AG04449 (cell line): ENCODE measurements around the gene SLC28A1.

Experiments used
- CTCF ChIA-PET: fragments of 350-600 bp; formaldehyde crosslinking; extraction: SDS; loops from one replicate; lab custom pipeline; 2021; ENCODE audit warnings: antibody characterized with exemption; lab: Yijun Ruan, JAX
- POLR2A ChIA-PET: fragments of 400-600, 350-600 bp; formaldehyde crosslinking; extraction: SDS; loops from one replicate; lab custom pipeline; 2020; ENCODE audit warnings: antibody characterized with exemption, inconsistent platforms; lab: Yijun Ruan, JAX
- DNase-seq: peaks from one replicate; pipeline ENCODE4 v3.0.0-alpha.2; 2010; ENCODE audit warnings: low read depth, low spot score
- H3K4me3 ChIP-seq: 2 replicates; pipeline ENCODE4 v1.5.1; 2011; ENCODE audit warnings: low read depth, mild to moderate bottlenecking, control low read depth, low read length
- CTCF ChIP-seq: IDR thresholded peaks from one replicate; pipeline ENCODE4 v1.5.1; 2011; ENCODE audit warnings: mild to moderate bottlenecking, moderate library complexity, low read length, control low read depth, inconsistent platforms; ENCODE audit not compliant: insufficient read depth; ENCODE audit errors: missing control alignments

Gene SLC28A1

GRCh38 chr15:84961114-84961452 lies 76.6 kb downstream of the SLC28A1 start:
- POLR2A ChIA-PET, result interaction anchor here (0.6 kb wide), 1 partner anchor 66 kb away, joined by 3 read pairs; no protein-coding TSS in a partner anchor
- CTCF ChIA-PET, result interaction anchor here (1.3 to 1.8 kb wide), 3 partner anchors 8 to 83 kb away, joined by 3 to 5 read pairs (median 5); no protein-coding TSS in a partner anchor
- TF ChIP-seq CTCF, result no peak
- DNase-seq, result no peak
- H3K4me3 ChIP-seq, result no peak overlapping the region

- H3K4me3 ChIP-seq, result no peak overlapping the region
- POLR2A ChIA-PET, result interaction anchor here (0.6 kb wide), 1 partner anchor 65 kb away, joined by 3 read pairs; no protein-coding TSS in a partner anchor
- DNase-seq, result no peak
- CTCF ChIA-PET, result interaction anchor here (1.3 to 1.8 kb wide), 3 partner anchors 8 to 83 kb away, joined by 3 to 5 read pairs (median 5); no protein-coding TSS in a partner anchor
- TF ChIP-seq CTCF, result no peak
Measured at GRCh38 chr15:84961707-84962106, 77.2 kb downstream of the SLC28A1 start.

- H3K4me3 ChIP-seq, result no peak overlapping the region
- DNase-seq, result no peak
- ChIA-PET POLR2A (no interaction called here), CTCF (interaction anchor here (0.8 kb wide), 1 partner anchor 79 kb away, joined by 4 read pairs; no protein-coding TSS in a partner anchor)
- TF ChIP-seq CTCF, result no peak
Measured at GRCh38 chr15:84962955-84963354, 78.5 kb downstream of the SLC28A1 start.

DNA sequence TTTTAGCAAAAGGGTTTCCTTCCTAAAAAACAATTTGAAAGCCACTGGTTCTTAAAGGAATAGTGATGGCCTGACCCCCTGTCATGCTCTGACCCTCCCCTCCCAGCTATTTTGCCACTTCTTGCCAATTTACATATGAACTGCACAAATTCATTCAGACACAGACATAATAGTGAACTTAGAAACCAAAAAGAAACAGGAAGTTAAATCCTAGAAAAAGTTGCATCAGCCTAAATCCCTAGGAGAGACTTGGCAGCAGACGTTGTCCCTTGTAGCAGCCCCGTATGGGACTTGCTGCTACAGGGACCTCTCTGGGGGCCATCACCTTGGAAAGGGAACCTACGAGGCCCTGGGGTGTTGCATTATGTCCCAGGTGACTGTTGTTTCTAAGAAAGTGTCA lies 82.9 kb downstream of the SLC28A1 start:
- ChIA-PET CTCF (interaction anchor here (0.9 to 1.6 kb wide), 4 partner anchors 10 to 78 kb away, joined by 3 to 4 read pairs (median 3); partner anchors contain the start of gene PDE8A), POLR2A (no interaction called here)
- no peak for TF ChIP-seq CTCF
- DNase-seq, result no peak
- no peak overlapping the region for H3K4me3 ChIP-seq

DNA sequence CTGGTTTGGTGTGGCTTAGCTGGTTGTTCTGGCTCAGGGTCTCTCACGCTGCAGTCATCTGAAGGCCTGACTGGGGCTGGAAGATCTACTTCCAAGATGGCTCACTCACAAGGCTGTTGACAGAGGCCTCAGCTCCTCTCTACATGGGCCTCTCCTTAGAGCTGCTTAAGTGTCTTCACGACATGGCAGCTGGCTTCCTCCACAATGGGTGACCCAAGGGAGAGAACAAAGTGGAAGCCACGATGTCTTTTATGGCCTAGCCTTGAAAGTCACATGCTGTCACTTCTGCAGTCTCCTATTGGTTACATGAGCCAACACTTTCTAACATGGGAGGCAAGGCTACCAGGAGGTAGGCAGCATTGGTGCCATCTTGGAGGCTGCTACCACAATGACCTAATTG lies 83.8 kb downstream of the SLC28A1 start:
- ChIA-PET CTCF (no interaction called here), POLR2A (interaction anchor here (0.8 kb wide), 1 partner anchor 13 kb away, joined by 3 read pairs; the partner anchor contains the start of gene PDE8A)
- TF ChIP-seq CTCF, result no peak
- H3K4me3 ChIP-seq, result no peak overlapping the region
- DNase-seq, result no peak

- H3K4me3 ChIP-seq, result no peak overlapping the region
- CTCF ChIA-PET, result interaction anchor here (0.8 kb wide), 1 partner anchor 12 kb away, joined by 3 read pairs; no protein-coding TSS in a partner anchor
- POLR2A ChIA-PET, result interaction anchor here (0.8 kb wide), 1 partner anchor 12 kb away, joined by 3 read pairs; the partner anchor contains the start of gene PDE8A
- no peak for DNase-seq
- no peak for TF ChIP-seq CTCF
Measured at GRCh38 chr15:84969257-84969656, 84.8 kb downstream of the SLC28A1 start.
